ENCODE measurements around the gene ALS2. TPM values are rescaled to one million over a fixed set of nuclear protein-coding genes. Genes with fewer than 3 reads are reported as not detected.

Gene ALS2
- total and polyA plus RNA-seq, 2 of the 8 experiments (the other 6 are each of a cell fraction or from before 2014, with no cell fraction given) = 12.1 to 34.5 TPM

- TF ChIP-seq ATF2 (IDR thresholded peaks at IDR 0.05; ENCODE audit: low read length) (no peak), KDM5A (IDR thresholded peaks at IDR 0.05; ENCODE audit: low read length) (no peak), ZNF274 (IDR thresholded peaks at IDR 0.05; ENCODE audit: borderline replicate concordance, extremely low read depth, low read length) (no peak), SP1 (IDR thresholded peaks at IDR 0.05; ENCODE audit: low read depth, low read length) (no peak), CEBPB (IDR thresholded peaks at IDR 0.05; ENCODE audit: low read depth, low read length) (no peak), TBP (IDR thresholded peaks at IDR 0.05; ENCODE audit: low read depth, low read length) (no peak), CBX5 (IDR thresholded peaks at IDR 0.05; ENCODE audit: low read depth, low read length) (no peak), CREB1 (IDR thresholded peaks at IDR 0.05) (no peak), SUZ12 (IDR thresholded peaks at IDR 0.05; ENCODE audit: low read length) (no peak)
Observed at GRCh38 chr2:201660293-201660895, 120.3 kb downstream of the ALS2 start (continued).

All from H1 (cell line).